HCEC 1CT (cell line): ENCODE measurements around the gene SLC25A22.

Experiments
- DNase-seq: peaks from one replicate; pipeline ENCODE4 v3.0.0-alpha.2; 2017

The SLC25A22 gene

DNA sequence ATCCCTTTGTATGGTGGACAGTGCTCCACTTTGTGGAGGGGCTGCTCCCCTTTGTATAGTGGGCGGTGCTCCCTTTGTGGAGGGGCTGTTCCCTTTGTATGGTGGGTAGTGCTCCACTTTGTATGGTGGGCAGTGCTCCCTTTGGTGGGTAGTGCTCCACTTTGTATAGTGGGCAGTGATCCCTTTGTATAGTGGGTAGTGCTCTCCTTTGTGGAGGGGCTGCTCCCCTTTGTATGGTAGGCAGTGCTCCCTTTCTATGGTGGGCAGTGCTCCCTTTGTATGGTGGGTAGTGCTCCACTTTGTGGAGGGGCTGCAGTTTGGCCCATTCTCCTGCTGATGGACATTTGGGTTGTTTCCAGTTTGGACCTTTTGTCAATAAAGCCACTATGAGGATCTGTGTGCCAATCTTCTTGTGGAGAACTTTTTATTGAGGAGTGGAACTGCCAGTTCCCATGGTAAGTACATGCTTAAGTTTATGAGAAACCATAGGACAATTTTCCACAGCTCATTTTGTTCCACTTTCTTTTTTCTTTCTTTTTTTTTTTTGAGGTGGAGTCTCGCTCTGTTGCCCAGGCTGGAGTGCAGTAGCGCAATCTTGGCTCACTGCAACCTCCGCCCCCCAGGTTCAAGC, 55.4 kb downstream of the SLC25A22 start:
- no peak for DNase-seq

GRCh38 chr11:742156-742546, 55.9 kb downstream of the SLC25A22 start:
- DNase-seq = no peak
